ENCODE measurements around the gene AMDHD2. TPM values are rescaled to one million over a fixed set of nuclear protein-coding genes. Genes with fewer than 3 reads are reported as not detected.

Gene AMDHD2
- total and polyA plus RNA-seq, 2 of the 13 experiments (the other 11 are each of a cell fraction or from before 2014, with no cell fraction given) = 33.5 to 39.1 TPM

GRCh38 chr16:2532494-2533141 lies 12.4 kb downstream of the AMDHD2 start (continued):
- no peak for TF ChIP-seq ZNF205 (CRISPR knock-in tag; IDR thresholded peaks at IDR 0.05)
- TF ChIP-seq HNF1A (IDR thresholded peaks at IDR 0.05; ENCODE audit: low read depth) = no peak
- TF ChIP-seq HNF1A (CRISPR knock-in tag; IDR thresholded peaks at IDR 0.05; ENCODE audit: borderline replicate concordance) = no peak
- TF ChIP-seq ZFP91 (CRISPR knock-in tag; IDR thresholded peaks at IDR 0.05; ENCODE audit: borderline replicate concordance) = peak; percentile 52; the same call in 1 of the 2 replicates
- TF ChIP-seq HMG20A (CRISPR knock-in tag; IDR thresholded peaks at IDR 0.05; ENCODE audit: borderline replicate concordance) = no peak
- TF ChIP-seq PHF20 (CRISPR knock-in tag; IDR thresholded peaks at IDR 0.05) = 0 out of 2 replicates have a peak, but pooled peaks have one; percentile 21
- TF ChIP-seq RNF219 (CRISPR knock-in tag; IDR thresholded peaks at IDR 0.05) = no peak
- no peak; the same call in 1 of the 2 replicates for TF ChIP-seq GZF1 (CRISPR knock-in tag; IDR thresholded peaks at IDR 0.05)
- no peak for TF ChIP-seq MTF1 (CRISPR knock-in tag; IDR thresholded peaks at IDR 0.05)
- no peak for TF ChIP-seq NFIB (CRISPR knock-in tag; IDR thresholded peaks at IDR 0.05; ENCODE audit: borderline replicate concordance)
- TF ChIP-seq RARA (CRISPR knock-in tag; IDR thresholded peaks at IDR 0.05) = no peak
- peak; percentile 69; the same call in 1 of the 2 replicates for TF ChIP-seq ZNF232 (CRISPR knock-in tag; IDR thresholded peaks at IDR 0.05; ENCODE audit: borderline replicate concordance)
- TF ChIP-seq RERE (CRISPR knock-in tag; IDR thresholded peaks at IDR 0.05; ENCODE audit: low read depth) = no peak
- 0 out of 2 replicates have a peak, but pooled peaks have one; percentile 18 for TF ChIP-seq SIX1 (CRISPR knock-in tag; IDR thresholded peaks at IDR 0.05; ENCODE audit: borderline replicate concordance)
- peak; percentile 49; the same call in 1 of the 2 replicates for TF ChIP-seq TARDBP (CRISPR knock-in tag; IDR thresholded peaks at IDR 0.05)
- TF ChIP-seq ZNF383 (CRISPR knock-in tag; IDR thresholded peaks at IDR 0.05; ENCODE audit: borderline replicate concordance) = no peak
